Measurements from ENCODE around the gene KCNJ18. TPM values are rescaled to one million over a fixed set of nuclear protein-coding genes. Genes with fewer than 3 reads are reported as not detected.
"Not testable (repeated sequence)": the region's sequence is repeated elsewhere in the genome, so short reads cannot be mapped to it uniquely, and the experiment has no call there.

Gene KCNJ18
- total RNA-seq, 1 donor from 2014 or later, result not detected

GRCh38 chr17:21683897-21684296, 8.4 kb upstream of the KCNJ18 start:
- H3K9me3 Mint-ChIP-seq (ENCODE audit: unreplicated experiment), result peaks cover 11% of the 10 kb centered on the region
- H3K4me3 Mint-ChIP-seq (ENCODE audit: unreplicated experiment); H3K36me3 Mint-ChIP-seq (ENCODE audit: unreplicated experiment); H3K4me1 Mint-ChIP-seq (ENCODE audit: low read depth, unreplicated experiment); DNase-seq; H3K27ac Mint-ChIP-seq (ENCODE audit: unreplicated experiment); H3K27me3 Mint-ChIP-seq (ENCODE audit: unreplicated experiment): not testable (repeated sequence)

GRCh38 chr17:21684384-21684783, 7.9 kb upstream of the KCNJ18 start:
- H3K27me3 Mint-ChIP-seq (ENCODE audit: unreplicated experiment); H3K36me3 Mint-ChIP-seq (ENCODE audit: unreplicated experiment); H3K4me1 Mint-ChIP-seq (ENCODE audit: low read depth, unreplicated experiment); H3K27ac Mint-ChIP-seq (ENCODE audit: unreplicated experiment); H3K9me3 Mint-ChIP-seq (ENCODE audit: unreplicated experiment); DNase-seq; H3K4me3 Mint-ChIP-seq (ENCODE audit: unreplicated experiment): not testable (repeated sequence)

GRCh38 chr17:21685061-21685795, 7.1 kb upstream of the KCNJ18 start:
- not testable (repeated sequence) for H3K36me3 Mint-ChIP-seq (ENCODE audit: unreplicated experiment); H3K4me1 Mint-ChIP-seq (ENCODE audit: low read depth, unreplicated experiment); DNase-seq; H3K27me3 Mint-ChIP-seq (ENCODE audit: unreplicated experiment); H3K27ac Mint-ChIP-seq (ENCODE audit: unreplicated experiment); H3K4me3 Mint-ChIP-seq (ENCODE audit: unreplicated experiment); H3K9me3 Mint-ChIP-seq (ENCODE audit: unreplicated experiment)

- H3K27ac Mint-ChIP-seq (ENCODE audit: unreplicated experiment), result no peak overlapping the region
- TF ChIP-seq CTCF (IDR thresholded peaks at IDR 0.05; ENCODE audit: partially characterized antibody, unreplicated experiment), result no peak
- H3K9me3 Mint-ChIP-seq (ENCODE audit: unreplicated experiment), result peaks cover 7% of the 10 kb centered on the region
- no peaks in the 10 kb centered on the region for H3K4me1 Mint-ChIP-seq (ENCODE audit: low read depth, unreplicated experiment)
- no peak overlapping the region for H3K4me3 Mint-ChIP-seq (ENCODE audit: unreplicated experiment)
- no peaks in the 10 kb centered on the region for H3K36me3 Mint-ChIP-seq (ENCODE audit: unreplicated experiment)
- DNase-seq, result no peak
- peaks cover 4% of the 10 kb centered on the region for H3K27me3 Mint-ChIP-seq (ENCODE audit: unreplicated experiment)
These were observed 5.9 kb upstream of the KCNJ18 start for GRCh38 chr17:21686165-21687015.

- H3K4me1 Mint-ChIP-seq (ENCODE audit: low read depth, unreplicated experiment), result no peaks in the 10 kb centered on the region
- no peak for TF ChIP-seq CTCF (IDR thresholded peaks at IDR 0.05; ENCODE audit: partially characterized antibody, unreplicated experiment)
- no peak for DNase-seq
- peaks cover 7% of the 10 kb centered on the region for H3K9me3 Mint-ChIP-seq (ENCODE audit: unreplicated experiment)
- no peak overlapping the region for H3K27ac Mint-ChIP-seq (ENCODE audit: unreplicated experiment)
- H3K4me3 Mint-ChIP-seq (ENCODE audit: unreplicated experiment), result no peak overlapping the region
- H3K27me3 Mint-ChIP-seq (ENCODE audit: unreplicated experiment), result peaks cover 3% of the 10 kb centered on the region
- no peaks in the 10 kb centered on the region for H3K36me3 Mint-ChIP-seq (ENCODE audit: unreplicated experiment)
These were observed 5.0 kb upstream of the KCNJ18 start for GRCh38 chr17:21687136-21687953.

- no peaks in the 10 kb centered on the region for H3K4me1 Mint-ChIP-seq (ENCODE audit: low read depth, unreplicated experiment)
- peaks cover 3% of the 10 kb centered on the region for H3K27me3 Mint-ChIP-seq (ENCODE audit: unreplicated experiment)
- H3K9me3 Mint-ChIP-seq (ENCODE audit: unreplicated experiment), result peaks cover 5% of the 10 kb centered on the region
- TF ChIP-seq CTCF (IDR thresholded peaks at IDR 0.05; ENCODE audit: partially characterized antibody, unreplicated experiment), result no peak
- H3K27ac Mint-ChIP-seq (ENCODE audit: unreplicated experiment), result no peak overlapping the region
- no peak overlapping the region for H3K4me3 Mint-ChIP-seq (ENCODE audit: unreplicated experiment)
- no peaks in the 10 kb centered on the region for H3K36me3 Mint-ChIP-seq (ENCODE audit: unreplicated experiment)
- no peak for DNase-seq
These were observed 3.9 kb upstream of the KCNJ18 start for GRCh38 chr17:21688293-21688949.
